Progenitor cell of endocrine pancreas (in vitro differentiated cells): ENCODE data around the gene WFIKKN2. TPM values are rescaled to one million over a fixed set of nuclear protein-coding genes. Genes with fewer than 3 reads are reported as not detected.
A peak's percentile ranks its signal among the peaks of the same experiment; 100 is the strongest.

Source experiments
- DNase-seq: peaks from one replicate; pipeline ENCODE4 v3.0.0; 2021; ENCODE audit warnings: low spot score; ENCODE audit not compliant: unreplicated experiment
- H3K27ac Mint-ChIP-seq: 2 replicates; pipeline ENCODE4 v1.8.0; 2021; ENCODE audit warnings: mild to moderate bottlenecking, moderate library complexity, mixed read lengths
- H3K27me3 Mint-ChIP-seq: 2 replicates; pipeline ENCODE4 v1.8.0; 2021; ENCODE audit warnings: mixed read lengths
- H3K36me3 Mint-ChIP-seq: 2 replicates; pipeline ENCODE4 v1.8.0; 2022; ENCODE audit warnings: mixed read lengths; ENCODE audit not compliant: insufficient read depth
- H3K4me1 Mint-ChIP-seq: 2 replicates; pipeline ENCODE4 v1.8.0; 2021; ENCODE audit warnings: low read depth, mixed read lengths
- H3K4me3 Mint-ChIP-seq: 2 replicates; pipeline ENCODE4 v1.8.0; 2021; ENCODE audit warnings: low read depth, mild to moderate bottlenecking, moderate library complexity, mixed read lengths
- H3K9me3 Mint-ChIP-seq: 2 replicates; pipeline ENCODE4 v1.8.0; 2021; ENCODE audit warnings: low read depth, mixed read lengths
- total RNA-seq: library from RNA; stranded (reverse); gene quantifications from 2 replicates; pipeline ENCODE4 v1.2.1, GENCODE V29; 2021
- TF ChIP-seq, protein P1 (sequence below): fragments of 200-600 bp; sonication (generic); IDR thresholded peaks from one replicate; pipeline ENCODE4 v1.5.0; 2021; ENCODE audit warnings: antibody characterized with exemption, mild to moderate bottlenecking; ENCODE audit not compliant: unreplicated experiment

The WFIKKN2 gene
- total RNA-seq, 1 donor from 2014 or later = not detected

DNA sequence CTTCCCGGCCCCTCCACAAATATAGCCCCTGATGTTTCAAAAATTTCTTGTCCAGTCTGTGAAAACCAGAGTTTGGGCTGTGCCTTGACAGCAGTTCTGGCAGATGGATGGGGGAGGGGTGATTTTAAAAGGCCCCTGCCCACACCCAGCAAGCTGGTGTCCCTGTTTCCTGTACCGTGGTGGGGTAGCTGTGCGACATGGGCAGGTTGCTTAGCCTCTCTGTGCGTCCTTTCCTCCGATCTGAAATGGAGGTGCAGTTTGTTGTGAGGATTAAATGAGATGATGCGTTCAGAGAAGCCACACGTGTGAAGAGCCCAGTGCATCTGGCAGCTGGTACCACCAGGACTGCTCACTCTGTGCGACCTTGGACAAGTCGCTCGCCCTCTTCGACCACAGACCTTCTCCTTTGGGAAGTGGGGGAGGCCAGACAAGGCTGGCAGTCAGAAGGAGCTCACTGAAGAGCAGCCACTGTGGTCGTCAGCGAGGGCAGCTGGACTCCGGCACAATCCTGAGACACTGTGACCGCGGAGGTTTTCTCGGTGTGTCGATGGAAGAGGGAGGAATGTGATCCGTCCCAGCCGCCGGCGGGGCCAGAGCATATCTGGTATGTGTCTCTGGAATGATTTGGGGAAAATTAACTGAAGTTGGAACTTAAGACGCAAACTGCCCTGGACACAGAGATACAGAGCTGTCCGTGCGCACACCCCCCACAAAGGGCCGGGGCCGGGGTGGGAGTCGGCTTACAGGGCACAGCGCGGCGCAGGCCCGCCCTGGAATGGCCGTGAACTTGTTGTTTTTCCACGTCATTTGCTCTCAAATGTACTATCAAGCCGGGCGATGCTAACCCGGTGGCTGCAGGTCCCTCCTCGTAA is 721 bp upstream of the WFIKKN2 start:
- Mint-ChIP-seq H3K27me3 (peaks cover 19% of the 10 kb centered on the region), H3K4me1 (peaks cover 18% of the 10 kb centered on the region), H3K4me3 (peak overlapping the region; percentile 33), H3K36me3 (no peaks in the 10 kb centered on the region), H3K9me3 (no peaks in the 10 kb centered on the region), H3K27ac (peak overlapping the region; percentile 18)
- no peak for DNase-seq
- TF ChIP-seq, protein P1, sequence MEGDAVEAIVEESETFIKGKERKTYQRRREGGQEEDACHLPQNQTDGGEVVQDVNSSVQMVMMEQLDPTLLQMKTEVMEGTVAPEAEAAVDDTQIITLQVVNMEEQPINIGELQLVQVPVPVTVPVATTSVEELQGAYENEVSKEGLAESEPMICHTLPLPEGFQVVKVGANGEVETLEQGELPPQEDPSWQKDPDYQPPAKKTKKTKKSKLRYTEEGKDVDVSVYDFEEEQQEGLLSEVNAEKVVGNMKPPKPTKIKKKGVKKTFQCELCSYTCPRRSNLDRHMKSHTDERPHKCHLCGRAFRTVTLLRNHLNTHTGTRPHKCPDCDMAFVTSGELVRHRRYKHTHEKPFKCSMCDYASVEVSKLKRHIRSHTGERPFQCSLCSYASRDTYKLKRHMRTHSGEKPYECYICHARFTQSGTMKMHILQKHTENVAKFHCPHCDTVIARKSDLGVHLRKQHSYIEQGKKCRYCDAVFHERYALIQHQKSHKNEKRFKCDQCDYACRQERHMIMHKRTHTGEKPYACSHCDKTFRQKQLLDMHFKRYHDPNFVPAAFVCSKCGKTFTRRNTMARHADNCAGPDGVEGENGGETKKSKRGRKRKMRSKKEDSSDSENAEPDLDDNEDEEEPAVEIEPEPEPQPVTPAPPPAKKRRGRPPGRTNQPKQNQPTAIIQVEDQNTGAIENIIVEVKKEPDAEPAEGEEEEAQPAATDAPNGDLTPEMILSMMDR = no peak

DNA sequence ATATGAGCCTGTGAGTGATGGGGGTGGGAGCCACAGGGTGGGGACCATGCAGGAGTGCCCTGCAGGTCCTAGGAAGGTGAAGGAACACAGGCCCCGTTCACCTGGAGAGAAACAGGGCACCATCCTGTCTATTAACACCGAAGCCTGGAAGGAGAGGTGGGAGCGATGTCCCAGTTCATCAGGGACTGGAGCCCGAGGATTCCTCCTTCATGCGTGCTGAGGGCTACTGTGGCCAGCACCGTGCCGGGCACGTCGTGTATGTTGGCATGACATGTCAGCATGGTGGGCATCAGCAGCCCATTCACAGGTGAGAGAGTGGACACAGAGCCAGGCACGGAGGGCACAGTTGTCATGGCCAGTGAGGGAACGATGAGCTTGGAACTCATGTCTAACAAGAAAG is 1.4 kb downstream of the WFIKKN2 start:
- peaks cover 15% of the 10 kb centered on the region for H3K4me1 Mint-ChIP-seq
- no peaks in the 10 kb centered on the region for H3K36me3 Mint-ChIP-seq
- no peak overlapping the region for H3K27ac Mint-ChIP-seq
- no peak overlapping the region for H3K4me3 Mint-ChIP-seq
- TF ChIP-seq, protein P1 = no peak
- no peaks in the 10 kb centered on the region for H3K9me3 Mint-ChIP-seq
- DNase-seq = no peak
- peaks cover 19% of the 10 kb centered on the region for H3K27me3 Mint-ChIP-seq

DNA sequence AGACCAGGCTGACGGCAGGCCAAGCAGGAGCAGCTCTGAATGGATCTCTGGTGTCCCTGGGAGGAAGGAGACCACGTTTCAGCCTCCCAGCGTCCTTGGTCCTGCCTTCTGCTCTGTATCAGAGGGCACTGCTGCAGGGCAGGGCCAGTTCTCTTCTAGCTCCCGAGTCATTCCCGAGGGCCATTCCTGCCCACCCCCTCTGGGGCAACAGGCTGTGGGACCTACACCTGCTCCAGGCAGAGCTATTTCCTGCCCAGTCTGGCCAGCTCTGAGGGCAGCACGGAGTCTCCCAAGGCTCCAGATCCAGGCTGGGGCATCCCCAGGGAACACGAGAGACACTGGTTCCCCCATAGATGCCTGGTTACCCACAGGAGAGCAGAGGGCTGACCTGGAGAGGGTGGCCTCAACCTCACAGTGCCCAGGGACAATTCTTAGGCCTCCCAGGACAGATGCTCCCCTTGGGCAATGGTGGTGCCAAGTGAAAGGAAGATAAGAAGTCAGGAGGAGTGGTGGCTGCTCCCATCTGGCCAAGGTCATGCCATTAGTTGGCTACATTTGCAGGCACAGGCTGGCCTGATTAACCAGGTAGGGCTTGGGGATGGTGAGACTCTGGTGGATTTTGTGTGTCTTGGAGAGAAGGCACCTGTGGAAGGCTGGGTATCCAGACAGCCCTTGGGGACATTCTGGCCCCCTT is 2.0 kb downstream of the WFIKKN2 start:
- TF ChIP-seq, protein P1 = no peak
- Mint-ChIP-seq H3K4me1 (peaks cover 15% of the 10 kb centered on the region), H3K36me3 (no peaks in the 10 kb centered on the region), H3K9me3 (no peaks in the 10 kb centered on the region), H3K27me3 (peaks cover 19% of the 10 kb centered on the region), H3K27ac (no peak overlapping the region), H3K4me3 (no peak overlapping the region)
- DNase-seq = no peak

DNA sequence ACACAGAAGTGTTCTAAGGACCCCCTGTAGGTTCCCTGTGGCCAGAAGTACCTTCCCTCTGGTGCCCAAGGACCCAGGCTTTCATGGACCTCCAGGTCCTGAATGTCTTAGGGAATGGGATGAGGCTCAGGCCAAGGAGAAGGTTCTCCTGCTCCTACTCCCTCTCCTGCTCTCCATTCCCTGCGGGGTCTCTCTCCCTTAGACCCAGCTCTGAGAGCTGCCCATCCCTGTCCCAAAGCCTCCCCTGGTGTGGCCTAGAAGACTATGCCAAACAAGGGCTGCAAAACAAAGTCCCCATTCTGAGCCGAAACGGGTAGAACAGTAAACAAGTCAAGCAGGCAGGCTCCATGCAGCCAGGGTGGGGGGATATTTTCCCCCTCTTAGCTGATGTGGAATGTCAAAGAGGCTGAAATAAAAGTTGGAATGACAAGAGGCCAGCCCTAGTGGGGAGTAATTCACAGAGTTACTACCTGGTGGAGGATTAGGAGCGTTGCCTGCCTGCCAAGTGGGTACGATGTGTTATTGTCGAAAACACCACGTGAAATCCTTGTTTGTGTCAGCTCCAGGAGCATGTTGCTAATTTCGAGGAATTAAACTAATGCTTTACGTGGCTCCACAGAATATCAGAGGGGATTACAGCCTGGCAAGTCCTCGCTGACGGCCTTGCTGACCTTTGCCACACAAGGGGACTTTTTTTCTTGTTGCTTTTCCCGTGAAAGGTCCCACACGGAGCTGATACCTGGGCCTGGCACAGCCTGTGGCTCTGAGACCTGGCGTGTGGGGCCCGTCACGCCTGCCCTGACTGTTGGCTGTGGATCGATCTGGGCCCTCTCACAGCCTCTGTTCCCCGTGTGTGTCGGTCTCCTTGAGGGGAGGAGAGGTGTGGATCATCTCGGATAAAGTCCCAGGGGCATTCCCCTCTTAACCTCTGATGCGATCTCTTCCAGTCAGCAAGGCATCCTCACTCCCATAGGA is 2.9 kb downstream of the WFIKKN2 start:
- no peaks in the 10 kb centered on the region for H3K9me3 Mint-ChIP-seq
- no peak overlapping the region for H3K27ac Mint-ChIP-seq
- no peak overlapping the region for H3K4me3 Mint-ChIP-seq
- DNase-seq = no peak
- TF ChIP-seq, protein P1 = no peak
- H3K36me3 Mint-ChIP-seq = no peaks in the 10 kb centered on the region
- H3K4me1 Mint-ChIP-seq = peaks cover 15% of the 10 kb centered on the region
- H3K27me3 Mint-ChIP-seq = peaks cover 19% of the 10 kb centered on the region
